Sciatic nerve (tissue), 2 donors: ENCODE data around the gene ARRB2. TPM values are rescaled to one million over a fixed set of nuclear protein-coding genes. Genes with fewer than 3 reads are reported as not detected.
"Not testable (repeated sequence)": the region's sequence is repeated elsewhere in the genome, so short reads cannot be mapped to it uniquely, and the experiment has no call there.

Experiments
- ATAC-seq: fragments of 200-7000 bp; cut with Tn5 transposase; one replicate; pipeline ENCODE4 v1.9.1; 2020; ENCODE audit warnings: mild to moderate bottlenecking, moderate library complexity
- DNase-seq: peaks from one replicate; pipeline ENCODE4 v3.0.0-alpha.2; 2020; ENCODE audit warnings: low spot score
- intact Hi-C: fragments of 100-400 bp; cut with DNase I; formaldehyde crosslinking; loops from one replicate; pipeline ENCODE4 v1.14.2; 2022
- total RNA-seq: library from RNA; stranded (reverse); fragmentation: NEBNext Ultra II Directional; extraction: Animal tissue kit (Norgen Biotek cat#: 25700); gene quantifications from one replicate; pipeline ENCODE4 v1.2.1, GENCODE V29; 2021
- donor health status: DM: no; HTN: no; CAD: no.
- donor health status: DM: no; HTN: no; CAD: no.

Gene ARRB2
- 107 TPM for total RNA-seq

DNA sequence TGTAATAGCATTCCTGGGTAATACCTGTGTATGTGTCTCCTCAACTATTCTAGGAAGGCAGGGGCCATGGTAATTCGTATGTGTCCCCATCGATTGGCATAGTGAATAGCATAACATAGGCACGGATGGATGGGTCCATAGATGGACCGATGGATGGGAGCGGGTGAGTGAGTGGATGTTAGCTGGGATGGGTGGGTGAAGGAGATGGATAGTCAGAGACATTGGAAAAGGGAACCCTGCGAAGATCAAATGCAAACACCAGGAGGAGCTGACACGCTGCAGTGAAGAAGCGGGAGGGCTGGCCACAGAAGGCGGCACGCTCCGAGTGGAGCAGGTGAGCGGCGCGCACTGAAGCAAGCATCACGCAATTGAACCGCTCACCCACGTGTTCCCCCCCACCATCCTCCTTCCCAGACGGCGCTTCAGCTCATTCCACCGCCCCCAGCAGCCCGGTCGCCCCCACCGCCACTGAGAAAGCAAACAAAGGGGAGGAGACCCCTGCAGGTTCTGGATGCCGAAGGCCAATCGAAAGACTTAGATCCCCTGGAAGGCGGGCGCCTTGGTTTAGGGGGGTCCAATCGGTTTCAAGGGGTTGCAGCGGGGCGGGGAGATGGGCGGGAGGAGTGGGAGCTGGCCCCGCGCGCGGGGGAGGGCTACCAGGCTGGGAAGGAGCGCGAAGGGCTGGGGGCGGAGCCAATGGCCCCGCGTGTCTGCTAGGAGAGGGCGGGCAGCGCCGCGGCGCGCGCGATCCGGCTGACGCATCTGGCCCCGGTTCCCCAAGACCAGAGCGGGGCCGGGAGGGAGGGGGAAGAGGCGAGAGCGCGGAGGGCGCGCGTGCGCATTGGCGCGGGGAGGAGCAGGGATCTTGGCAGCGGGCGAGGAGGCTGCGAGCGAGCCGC, at the start of gene ARRB2:
Gene ARRB2, plus strand, starts transcription at position 839 of the 899 bp plus-strand sequence. CDS start 90 bp downstream, outside the sequence.
- ATAC-seq (peak; percentile 96), DNase-seq (peak; percentile 98)
- intact Hi-C loops = no loop called here

DNA sequence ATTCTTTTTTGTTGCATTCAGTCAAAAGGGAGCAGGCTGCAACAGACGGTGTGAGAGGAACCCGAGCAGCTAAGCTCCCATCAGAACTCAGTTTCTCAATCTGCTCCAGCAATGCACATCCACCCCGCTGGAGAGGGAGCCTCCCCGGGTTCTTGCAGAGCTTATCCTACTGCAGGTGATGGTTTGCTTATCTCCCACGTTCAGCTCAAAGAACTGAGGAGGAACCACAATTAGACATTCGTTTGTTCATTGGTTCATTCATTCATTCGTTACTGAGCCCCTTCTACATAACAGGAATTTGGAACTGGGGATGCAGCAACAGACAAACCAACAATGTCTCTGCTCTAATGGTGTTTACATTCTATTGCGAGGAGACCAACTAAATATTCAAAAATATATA, 46.7 kb upstream of the ARRB2 start:
- intact Hi-C loops = no loop called here
- DNase-seq = no peak
- no peak for ATAC-seq

DNA sequence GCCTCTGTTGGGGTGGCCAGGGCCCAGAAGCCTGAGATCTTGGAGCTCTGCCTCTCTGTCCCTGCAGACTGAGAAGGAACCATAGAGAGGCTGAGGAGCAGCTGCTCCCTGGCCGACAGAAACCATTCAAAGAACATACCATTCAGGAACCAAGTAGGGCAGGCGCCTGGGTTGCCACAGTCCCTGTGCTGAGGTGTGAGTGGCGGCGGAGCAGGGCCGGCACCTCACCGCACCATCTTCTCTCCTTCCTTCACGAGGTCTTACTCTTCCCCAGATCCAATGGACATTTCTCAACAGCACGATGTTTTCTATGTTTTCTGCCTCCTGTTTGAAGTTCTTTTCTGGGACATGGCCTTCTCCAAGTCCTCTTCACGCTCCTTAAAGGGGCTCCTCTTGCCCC, 46.2 kb upstream of the ARRB2 start:
- ATAC-seq (no peak), DNase-seq (no peak)
- intact Hi-C loops = no loop called here

DNA sequence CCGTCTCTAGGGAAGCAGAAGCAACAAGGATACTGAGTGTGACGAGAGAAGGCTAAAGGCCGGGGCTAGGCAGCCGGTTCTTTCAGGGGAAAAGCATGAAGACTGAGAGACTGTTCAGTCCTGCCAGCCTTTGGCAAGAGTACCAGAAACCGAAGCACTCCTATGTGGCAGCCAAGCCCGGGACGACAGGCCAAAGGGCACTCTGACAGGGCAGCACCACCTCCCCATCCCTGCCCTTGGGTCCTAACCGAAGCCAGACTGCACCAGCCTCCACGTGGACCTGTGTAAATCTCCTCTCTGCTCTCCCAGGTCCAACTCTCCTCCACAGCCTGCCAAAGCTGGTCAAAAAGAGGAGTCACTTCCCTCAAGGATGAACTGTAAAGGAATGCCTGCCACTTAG, 45.4 kb upstream of the ARRB2 start:
- ATAC-seq = no peak
- DNase-seq = no peak
- intact Hi-C loops = no loop called here

DNA sequence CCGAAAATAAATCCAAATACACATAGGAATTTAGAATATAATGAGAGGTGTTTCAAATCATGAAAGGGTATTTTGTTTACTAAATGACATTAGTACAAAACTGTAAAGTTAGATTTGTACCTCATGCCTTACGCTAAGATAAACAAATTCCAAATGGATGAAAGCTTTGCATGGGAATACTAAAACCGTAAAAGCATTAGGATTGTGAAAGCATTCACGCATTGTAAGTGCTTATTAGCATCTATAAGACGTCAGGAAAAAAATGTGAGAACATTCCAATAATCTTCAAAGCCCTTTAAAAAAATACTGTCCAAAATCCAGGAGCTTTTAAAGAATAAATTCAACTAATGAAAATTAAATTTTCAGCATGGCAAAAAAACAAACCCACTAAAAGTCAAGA, 44.1 kb upstream of the ARRB2 start:
- DNase-seq = no peak
- intact Hi-C loops = no loop called here
- no peak for ATAC-seq

DNA sequence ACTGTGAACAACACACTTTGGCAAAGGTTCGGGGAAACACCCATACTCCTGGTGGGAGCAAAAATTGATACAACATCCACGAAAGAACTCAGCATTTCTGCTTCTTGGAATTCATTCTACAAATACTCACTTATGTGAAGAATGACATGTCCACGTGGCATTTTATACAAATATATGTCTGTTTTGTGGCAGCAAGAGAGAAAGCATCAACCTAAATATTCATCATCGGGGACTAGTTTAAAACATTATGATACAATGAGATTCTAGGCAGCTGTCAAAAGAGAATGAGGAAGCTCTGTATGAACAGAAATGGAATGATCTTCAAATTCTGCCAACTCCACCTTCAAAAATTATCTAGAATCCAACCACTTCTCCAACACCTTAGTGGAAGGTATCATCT, 43.3 kb upstream of the ARRB2 start:
- DNase-seq (no peak), ATAC-seq (no peak)
- intact Hi-C loops = no loop called here

DNA sequence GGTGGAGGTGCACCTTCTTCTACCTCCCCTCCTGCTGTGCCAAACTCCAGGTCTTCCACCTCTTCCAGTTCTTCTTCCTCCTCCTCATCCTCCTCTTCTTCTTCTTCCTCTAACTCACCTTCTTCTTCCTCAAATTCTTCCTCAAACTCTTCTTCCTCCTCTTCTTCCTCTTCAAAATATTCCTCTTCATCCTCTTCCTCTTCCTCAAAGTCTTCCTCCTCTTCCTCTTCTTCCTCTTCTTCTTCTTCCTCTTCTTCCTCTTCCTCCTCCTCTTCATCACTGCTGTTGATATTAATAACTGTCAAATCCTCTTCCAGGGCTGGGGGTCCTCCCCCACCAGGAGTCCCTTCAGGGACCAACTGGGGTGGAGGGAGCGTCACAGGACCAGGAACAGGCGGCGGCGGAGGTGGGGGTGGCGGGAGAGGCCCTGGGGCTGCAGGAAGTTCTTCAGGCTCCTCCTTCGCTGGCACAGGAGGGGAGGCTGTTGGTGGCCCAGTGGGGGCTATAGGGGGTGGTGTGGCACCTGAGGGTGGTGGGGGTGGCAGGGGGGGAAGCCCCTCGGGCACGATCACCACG, 38.3 kb upstream of the ARRB2 start:
- DNase-seq (no peak), ATAC-seq (no peak)
- intact Hi-C loops = no loop called here

DNA sequence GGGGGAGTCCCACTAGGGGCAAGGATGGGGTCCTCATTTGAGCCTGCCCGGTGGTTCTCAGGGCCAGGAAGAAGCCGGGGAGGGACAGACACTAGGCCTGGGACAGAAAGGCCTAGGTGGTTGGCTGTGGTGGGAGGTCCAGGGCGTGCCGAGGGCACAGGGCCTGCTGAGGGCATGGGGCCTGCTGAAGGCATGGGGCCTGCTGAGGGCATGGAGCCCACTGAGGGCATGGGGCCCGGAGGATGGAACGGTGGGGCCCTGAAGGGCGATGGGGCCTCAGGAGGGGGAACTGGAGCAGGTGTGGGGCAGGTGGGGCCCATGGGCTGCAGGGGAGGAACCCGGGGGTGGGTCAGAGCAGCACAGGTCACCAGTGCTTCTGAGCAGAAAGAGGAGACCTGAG, 37.7 kb upstream of the ARRB2 start:
- peak; percentile 30 for ATAC-seq
- intact Hi-C loops = no loop called here

DNA sequence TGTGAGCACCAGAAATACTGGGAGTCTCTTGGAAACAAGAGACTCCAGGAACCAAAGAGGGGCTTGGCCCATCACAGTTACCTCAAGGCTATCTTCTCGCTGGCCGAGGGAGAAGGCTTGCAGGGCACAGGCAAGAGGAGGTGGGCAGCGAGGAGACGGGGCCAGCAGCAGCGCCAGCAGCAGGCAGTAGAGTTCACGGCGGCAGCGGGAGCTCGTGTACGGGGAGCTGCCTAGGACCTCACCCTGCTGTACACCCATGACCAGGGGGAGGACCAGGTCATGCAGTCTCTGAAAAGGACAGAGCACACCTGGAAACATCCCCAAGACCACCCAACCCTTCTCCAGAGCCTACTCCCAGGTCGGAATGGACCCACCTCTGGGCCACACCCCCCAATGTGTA, 37.3 kb upstream of the ARRB2 start:
- DNase-seq (no peak), ATAC-seq (no peak)
- intact Hi-C loops = no loop called here

More for the DNA sequence above, 37.7 kb upstream of the ARRB2 start:
- DNase-seq = no peak

DNA sequence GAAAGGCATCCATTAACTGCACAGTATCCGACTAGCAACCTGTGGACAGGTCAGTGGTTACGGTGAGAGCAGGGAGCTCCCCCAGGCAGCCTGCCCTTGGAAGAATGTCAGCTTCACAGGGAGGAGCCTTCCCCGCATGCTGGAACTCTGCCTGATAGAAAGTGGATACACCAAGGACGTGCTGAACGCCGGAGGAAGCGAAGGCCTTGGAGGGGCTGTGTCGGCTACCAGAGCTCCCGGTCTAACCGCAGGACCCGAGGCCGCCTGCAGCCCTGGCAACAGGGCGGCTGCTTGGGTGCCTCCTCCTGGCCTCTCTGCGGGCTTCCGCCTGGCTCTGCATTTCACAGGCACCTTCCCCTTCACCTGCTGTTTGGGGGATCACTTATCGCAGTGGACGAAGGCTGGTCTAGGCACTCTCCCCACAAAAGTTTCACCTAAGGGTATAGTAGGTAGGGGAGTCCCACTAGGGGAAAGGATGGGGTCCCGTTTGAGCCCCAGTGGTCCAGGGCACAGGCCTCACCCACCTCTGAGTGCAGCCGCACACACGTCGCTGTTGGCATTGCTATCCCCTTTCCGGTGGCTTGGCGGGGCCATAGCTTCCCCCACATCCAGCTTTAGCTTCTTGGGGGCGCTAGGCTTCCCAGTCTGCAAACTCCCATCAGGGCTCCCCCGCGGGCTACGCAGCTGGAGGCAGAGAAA, 36.3 kb upstream of the ARRB2 start:
- DNase-seq = no peak
- intact Hi-C loops = no loop called here
- ATAC-seq = no peak

DNA sequence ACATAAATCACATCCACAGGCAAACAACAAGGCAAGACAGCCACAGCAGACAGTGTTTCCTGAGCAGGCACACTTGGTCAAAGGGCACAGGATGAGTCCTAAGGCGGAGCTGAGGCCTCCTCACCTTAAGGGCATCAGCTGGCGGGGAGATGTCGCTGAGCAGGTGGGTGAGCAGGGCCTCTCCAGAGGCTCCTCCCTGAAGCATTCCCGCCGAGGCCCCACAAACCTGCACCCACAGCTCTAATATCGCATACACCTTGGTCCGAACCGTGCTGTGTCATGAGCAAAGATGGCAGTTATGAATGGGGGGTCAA, 35.8 kb upstream of the ARRB2 start:
- intact Hi-C loops = no loop called here
- DNase-seq (no peak), ATAC-seq (no peak)

DNA sequence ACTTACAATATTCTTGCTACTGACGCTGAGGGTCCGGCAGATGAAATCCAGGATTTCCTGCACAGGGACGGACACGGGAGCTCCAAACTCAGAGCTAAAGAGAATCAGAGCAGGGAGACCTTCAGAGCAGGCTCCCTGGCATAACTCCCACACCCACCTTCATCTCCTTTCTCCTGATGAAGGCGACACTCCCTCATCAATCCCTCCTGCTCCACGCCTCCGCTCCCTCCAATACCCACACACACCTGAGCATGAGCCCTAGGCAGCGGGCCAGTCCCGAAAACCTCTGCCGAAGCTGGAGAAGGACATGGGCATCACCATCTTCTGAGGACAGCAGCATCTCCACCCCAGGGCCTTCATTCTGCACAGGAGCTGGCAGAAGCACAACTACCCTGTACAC, 34.6 kb upstream of the ARRB2 start:
- ATAC-seq = no peak
- no peak for DNase-seq
- intact Hi-C loops = no loop called here

DNA sequence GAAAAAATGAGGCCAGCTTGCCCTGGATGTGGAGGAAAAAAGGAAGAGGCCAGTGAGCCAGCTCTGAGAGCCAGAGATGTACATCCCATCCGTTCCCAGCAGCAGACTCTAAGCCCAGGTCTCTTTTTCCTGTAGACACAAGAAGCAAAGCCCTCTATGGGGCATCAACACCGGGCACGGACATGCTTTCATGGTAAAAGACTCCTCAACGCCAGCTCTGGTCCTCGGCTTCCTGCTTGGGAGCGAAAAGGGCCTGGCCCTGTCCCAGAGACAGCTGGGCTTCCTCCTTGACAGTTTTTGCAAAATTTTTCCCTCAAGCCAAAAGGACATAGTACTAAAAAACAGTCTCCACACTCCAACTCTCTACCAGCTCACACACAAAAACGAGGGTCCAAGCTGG, 33.6 kb upstream of the ARRB2 start:
- ATAC-seq (no peak), DNase-seq (no peak)

DNA sequence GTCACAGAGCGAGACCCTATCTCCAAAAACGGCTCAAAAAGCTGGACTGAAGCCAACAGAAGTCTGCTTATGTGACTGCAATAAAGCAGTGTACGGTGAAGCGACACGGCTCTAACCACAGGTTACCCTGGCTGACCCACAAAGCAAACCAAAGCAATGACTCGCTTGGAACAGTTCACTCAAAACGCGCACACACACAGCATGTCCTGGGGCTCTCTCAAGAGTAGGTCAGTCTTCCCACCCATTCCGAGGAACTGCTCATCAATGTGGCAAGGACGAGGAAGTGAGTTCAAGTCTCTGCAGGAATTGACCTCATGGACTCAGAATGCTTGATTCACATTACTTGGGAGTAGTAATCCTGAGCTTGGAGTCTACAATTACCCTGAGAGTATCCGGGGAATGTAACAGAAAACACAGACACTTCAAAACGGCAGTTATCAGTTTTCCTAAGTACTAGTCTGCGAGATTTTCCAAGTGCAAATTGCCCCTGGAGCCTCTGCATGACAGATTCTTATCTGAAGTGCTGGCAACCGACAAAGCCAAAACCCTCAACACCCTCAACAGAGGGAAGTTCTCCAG, 31.9 kb upstream of the ARRB2 start:
- intact Hi-C loops = no loop called here

More for the DNA sequence above, 33.6 kb upstream of the ARRB2 start:
- intact Hi-C loops = no loop called here

DNA sequence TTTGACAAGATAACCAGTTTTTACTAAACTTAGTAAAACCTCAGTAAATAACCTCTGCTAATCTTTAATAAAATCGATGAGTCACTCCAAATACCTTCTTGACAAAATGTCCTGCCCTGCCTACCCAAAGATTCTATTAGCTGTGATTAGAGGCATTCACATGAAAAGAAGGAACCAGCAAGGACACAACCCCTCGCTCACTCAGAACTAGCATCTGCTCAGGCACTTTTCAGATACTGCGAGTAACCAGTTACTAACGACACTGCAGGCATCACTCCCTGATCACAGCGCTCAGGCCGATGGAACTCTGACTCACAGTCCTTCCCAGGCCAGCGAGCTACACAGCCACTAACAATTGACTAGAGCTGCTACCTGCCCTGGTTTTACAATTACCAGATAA, 30.8 kb upstream of the ARRB2 start:
- no peak for ATAC-seq
- DNase-seq = no peak
- intact Hi-C loops = no loop called here

More for the DNA sequence above, 31.9 kb upstream of the ARRB2 start:
- ATAC-seq (no peak), DNase-seq (no peak)

DNA sequence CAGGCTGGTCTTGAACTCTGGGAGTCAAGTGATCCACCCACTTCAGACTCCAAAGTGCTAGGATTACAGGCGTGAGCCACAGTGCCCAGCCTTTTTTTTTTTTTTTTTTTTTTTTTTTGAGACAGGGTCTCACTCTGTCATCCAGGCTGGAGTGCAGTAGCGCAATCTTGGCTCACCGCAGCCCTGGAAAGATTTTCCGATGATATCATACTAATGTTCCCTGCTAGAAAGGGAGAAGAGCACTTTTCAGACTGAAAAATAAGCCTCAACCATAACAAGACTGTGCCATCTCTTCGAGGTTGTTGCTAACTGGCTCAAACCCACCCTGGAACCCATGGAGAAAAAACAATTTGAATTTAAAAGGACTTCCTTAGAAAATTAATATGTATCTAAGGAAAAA, 26.7 kb upstream of the ARRB2 start:
- peak; percentile 83 for ATAC-seq
- intact Hi-C loops = loop anchor here (2.0 kb wide), 1 partner anchor 49 kb away; no protein-coding TSS in a partner anchor
- not testable (repeated sequence) for DNase-seq

DNA sequence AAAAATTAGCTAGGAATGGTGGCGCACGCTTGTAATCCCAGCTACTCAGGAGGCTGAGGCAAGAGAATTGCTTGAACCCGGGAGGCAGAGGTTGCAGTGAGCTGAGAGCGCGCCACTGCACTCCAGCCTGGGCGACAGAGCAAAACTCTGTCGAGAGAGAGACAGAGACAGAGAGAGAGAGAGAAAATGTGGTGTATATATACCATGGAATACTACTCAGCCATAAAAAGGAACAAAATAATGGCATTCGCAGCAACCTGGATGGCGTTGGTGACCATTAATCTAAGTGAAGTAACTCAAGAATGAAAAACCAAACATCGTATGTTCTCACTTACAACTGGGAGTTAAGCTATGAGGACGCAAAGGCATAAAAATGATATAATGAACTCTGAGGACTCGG, 20.6 kb upstream of the ARRB2 start:
- ATAC-seq = not testable (repeated sequence)

DNA sequence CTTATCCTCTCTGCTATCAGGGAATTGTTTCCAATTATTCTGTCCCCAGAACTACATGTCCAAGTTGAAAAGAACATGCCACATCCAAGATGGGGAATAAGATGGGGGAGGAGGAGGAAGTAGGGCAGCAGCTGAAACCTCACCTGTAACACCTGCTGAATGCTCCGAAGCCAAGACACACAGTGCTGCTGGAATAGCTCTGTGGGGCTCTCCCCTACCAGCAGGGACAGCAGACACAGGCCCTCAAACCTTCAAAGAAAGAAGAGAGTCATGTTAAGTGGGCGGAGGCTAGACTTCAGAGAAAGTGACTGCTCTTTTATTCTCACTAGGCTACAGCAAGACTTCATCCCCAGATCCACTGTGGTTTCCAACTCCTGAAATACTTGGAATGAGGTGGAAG, 19.7 kb upstream of the ARRB2 start:
- ATAC-seq (no peak), DNase-seq (peak; percentile 2)
- intact Hi-C loops = no loop called here

More for the DNA sequence above, 20.6 kb upstream of the ARRB2 start:
- DNase-seq, intact Hi-C loops: not testable (repeated sequence)

DNA sequence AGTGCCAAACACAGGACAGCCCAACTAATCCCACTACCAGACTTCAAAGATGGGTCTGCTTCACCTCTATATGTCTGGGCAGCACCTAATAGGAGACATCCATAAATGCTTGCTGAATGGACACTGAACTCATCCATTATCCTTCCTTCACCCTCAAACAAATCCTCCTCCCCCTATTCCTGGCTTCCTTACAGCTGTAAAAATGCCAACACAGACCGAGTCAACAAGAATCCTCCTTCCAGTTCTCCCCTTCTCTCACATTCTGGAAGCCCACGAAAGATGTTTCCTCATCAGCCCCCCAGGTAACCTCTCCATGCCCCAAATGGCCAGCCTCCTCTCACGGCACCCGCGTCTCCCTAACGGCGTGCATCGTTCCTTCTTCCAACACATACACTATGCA, 18.7 kb upstream of the ARRB2 start:
- DNase-seq (no peak), ATAC-seq (no peak)
- intact Hi-C loops = no loop called here

DNA sequence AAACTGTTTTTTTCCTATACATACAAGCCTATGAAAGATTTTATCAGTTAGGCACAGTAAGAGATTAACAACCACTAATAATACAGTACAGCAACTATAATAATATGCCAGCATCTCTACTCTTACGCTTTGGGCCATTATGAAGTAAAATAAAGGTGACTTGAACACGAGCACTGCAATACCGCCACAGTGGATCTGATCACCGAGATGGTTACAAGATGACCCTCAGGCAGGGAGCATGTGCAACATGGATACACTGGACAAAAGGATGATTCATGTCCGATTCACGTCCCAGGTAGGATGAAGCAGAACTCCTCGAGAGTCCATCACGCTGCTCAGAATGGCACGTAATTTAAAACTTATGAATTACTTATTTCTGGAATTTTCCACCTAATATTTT, 17.0 kb upstream of the ARRB2 start:
- ATAC-seq = no peak
- no peak for DNase-seq
- intact Hi-C loops = no loop called here
